Measurements from ENCODE around the gene TXNRD2. TPM values are rescaled to one million over a fixed set of nuclear protein-coding genes. Genes with fewer than 3 reads are reported as not detected.

TXNRD2 gene
- total RNA-seq, result 15.0 TPM

DNA sequence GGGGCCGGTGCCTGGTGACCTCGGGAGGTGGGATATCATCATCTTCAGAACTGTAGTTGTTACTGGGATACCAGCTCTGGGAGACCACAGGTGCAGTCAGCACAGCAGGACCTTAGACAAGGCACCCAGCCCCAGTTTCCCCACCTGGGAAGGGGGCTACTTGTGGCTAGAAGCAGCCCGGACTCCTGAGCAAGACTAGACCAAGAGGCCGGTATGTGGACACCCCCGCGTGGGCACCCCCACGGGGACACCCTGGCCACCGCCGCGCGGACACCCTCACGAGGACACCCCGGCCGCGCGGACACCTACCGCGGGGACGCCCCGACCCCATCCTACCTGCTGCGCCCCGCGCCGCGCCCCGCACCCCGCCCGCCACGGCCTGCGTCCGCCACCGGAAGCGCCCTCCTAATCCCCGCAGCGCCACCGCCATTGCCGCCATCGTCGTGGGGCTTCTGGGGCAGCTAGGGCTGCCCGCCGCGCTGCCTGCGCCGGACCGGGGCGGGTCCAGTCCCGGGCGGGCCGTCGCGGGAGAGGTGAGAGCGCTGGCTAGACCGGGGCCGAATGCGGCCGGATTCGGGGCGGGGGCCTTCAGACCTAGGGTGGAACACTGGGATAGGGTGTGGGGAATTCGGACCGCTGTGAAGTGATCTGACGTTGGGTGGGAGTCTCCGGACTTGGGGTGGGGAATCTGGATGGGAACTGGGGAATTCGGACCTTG is at the start of gene TXNRD2, which contains the start of gene COMT:
Gene TXNRD2 (minus strand): TSS at position 454 of the 718 bp plus-strand sequence. CDS start 15 bp downstream, at position 439.
Gene COMT (plus strand): TSS at position 408 of the 718 bp plus-strand sequence. CDS start 20,755 bp downstream, outside the sequence.
- peak; percentile 73 for DNase-seq

GRCh38 chr22:19991395-19991644 is 49.7 kb upstream of the TXNRD2 start:
- DNase-seq, result no peak

GRCh38 chr22:19990609-19991394 is 49.2 kb upstream of the TXNRD2 start:
- no peak for DNase-seq

GRCh38 chr22:19990188-19990587 is 48.6 kb upstream of the TXNRD2 start:
- no peak for DNase-seq

- DNase-seq, result no peak
These were observed 48.1 kb upstream of the TXNRD2 start for GRCh38 chr22:19989725-19990067.

GRCh38 chr22:19988965-19989724 is 47.5 kb upstream of the TXNRD2 start:
- DNase-seq, result no peak

DNA sequence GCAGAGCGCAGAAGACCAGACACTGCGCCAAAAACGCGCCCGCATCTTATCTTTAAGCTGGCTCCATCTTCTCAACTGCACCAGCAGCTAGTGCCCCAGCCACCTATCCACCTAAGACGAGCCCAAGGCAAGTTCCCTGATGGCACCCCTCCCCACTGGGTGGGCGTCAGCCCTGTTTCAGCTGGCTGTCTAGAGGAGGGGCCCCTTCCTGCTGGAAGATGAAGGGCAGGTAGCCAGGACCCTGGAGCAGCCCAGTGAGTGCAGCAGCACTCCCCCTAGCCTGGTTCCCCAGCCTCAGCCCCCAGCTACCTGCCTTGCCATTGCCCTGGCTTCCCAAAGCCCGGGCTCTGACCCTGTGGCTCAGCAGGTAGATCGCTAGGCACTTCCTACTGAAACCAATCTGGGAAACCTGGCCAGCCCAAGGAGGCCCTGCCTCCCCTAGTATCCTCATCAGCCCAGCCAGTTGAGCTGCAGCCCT is 46.8 kb upstream of the TXNRD2 start:
- no peak for DNase-seq

DNA sequence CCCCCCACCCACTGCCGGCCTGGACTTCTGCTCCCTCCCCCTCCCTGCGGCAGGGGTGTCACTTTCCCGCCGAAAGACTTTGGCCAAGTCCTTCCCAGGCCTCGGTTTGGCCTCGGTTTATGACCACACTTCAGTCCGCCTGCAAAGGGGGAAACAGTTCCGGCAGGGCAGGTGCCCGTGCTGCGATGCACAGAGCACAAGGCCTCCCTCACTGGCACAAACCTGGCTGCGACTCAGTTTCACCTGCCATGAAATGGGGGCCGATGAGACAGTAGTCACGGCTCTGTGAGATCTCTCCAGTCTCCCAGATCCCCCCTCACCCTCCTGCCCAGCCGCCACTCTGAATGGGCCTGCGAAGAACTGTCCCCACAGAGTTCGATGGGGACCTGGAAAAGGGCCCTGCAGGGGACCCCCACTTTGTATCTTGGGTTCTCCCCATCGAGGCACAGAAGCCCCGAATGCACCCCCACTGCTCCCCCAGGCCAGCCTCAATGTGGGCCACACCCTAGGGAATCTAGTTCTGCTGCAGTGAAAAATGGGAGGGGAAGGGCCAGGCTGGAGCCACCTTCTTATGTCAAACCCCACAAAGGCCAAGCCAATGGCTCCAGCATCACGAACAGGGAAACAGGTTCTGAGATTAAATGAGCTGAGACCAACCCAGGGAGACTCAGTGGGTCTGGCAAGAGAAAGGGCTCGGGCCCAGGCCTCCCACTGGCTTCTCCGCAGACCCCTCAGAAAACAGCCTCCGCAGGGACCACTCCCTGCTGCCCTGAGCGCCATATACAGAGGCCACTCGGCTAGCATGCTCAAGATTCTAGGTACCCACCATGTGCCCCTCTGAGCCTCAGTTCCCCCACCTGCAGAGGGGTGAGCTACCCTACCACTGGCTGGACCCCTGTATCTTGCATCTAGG is 46.0 kb upstream of the TXNRD2 start:
- no peak for DNase-seq

GRCh38 chr22:19986410-19987341 is 45.1 kb upstream of the TXNRD2 start:
- peak; percentile 86 for DNase-seq

DNA sequence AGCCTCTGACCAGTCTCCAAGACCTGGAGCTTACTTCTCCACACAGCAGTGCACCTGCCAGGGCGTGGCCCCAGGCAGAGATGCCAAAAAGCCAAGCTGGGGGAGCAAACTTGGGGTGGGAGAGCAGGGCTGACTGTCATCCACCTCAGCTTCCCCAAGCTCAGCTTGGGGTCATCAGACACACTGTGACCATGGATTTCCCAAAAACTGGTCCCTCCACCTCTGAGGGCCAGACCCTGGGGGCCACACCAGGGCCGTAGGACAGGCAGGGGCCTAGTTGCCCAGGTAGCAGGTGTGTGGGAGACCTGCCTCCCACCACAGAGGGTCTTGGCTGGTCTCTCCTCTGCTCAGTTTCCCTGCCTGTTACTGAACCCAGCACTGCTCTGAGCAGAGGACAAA is 44.4 kb upstream of the TXNRD2 start:
- DNase-seq, result no peak

- no peak for DNase-seq
These were observed 43.5 kb upstream of the TXNRD2 start for GRCh38 chr22:19984851-19985811.

- DNase-seq, result peak; percentile 74
These were observed 42.7 kb upstream of the TXNRD2 start for GRCh38 chr22:19984201-19984753.

DNA sequence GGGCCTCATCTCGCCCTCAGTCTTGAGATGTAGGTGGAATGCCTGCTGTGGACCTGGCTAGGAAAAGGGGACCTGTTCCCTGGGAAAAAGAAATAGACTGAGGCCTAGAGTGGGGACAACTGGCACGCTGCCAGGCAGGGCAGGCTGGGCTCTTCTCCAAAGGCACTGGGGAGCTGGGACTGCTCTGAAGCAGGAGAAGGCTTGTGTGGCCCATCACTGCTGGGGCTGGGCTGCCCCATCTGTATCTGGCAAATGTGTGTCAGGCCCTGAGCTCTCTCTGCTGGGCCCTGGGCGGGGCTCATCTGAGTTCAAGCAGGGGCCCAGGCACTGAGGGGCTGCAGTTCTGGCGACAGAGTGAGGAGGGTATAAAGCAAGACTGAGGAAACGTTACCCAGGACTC is 42.1 kb upstream of the TXNRD2 start:
- peak; percentile 53 for DNase-seq

DNA sequence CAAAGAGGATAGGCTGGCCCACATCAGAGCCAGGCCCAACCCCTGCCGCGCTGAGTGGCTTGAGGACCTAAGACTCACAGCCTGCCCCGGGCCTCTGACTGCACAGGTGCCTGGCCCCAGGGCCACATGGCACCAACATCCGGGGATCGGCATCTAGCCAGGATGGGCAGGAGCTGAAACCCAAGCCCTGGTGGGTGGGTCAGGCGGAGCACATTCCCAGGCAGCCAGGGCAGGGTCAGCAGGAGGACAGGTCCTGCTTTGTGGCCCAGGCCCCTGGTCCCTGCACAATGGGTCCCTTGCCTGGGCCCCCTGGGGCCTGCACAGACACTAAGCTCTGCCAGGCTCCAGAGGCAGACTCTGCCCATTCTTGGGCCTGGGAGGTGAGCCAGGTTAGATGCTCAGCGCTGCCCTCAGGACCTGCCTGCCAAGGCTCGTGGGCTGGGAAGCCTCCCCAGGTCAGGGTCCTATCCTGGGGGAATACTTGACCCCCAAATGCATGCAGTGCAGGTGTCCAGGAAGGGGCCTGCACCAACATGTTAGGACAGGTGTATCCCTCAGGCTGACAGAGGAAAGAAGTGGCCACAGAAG is 41.5 kb upstream of the TXNRD2 start:
- DNase-seq, result peak; percentile 75

- DNase-seq, result no peak
These were observed 40.6 kb upstream of the TXNRD2 start for GRCh38 chr22:19981961-19982920.

DNA sequence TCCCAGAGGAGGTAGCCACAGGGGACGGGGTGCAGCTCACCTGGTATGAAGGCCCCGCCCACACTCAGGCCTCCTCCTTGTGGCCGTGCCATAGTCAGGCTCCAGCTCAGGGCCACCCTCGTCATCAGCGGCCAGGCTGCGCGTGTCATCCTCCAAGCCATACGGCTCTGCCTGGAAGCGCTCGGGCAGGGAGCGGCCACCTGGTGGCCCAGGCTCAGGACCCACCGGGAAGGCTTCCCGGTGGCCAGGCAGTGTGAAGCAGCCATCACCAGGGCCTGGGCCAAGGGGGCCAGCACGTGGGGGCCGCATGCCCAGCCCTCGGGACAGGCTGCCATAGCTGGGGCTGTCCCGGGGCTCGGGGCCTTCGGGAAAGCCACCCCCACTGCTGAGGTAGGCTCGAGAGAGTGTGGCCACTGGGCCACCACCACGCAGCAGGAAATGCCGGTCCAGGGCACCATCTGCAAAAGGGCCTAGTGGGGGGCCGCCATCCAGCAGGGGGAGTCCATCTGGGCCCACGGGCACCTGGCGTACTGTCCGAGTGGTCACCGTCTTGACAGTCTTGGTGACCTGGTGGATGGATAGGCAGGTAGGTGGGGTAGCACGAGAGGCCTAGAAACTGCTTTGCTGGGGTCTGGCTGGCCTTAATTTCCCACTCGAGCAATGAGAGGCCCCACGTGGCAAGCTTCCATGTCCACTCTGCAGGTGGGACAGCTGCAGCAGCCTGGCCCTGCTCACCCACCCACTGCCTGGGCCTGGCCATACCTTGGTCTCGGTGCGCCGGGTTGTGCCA is 39.7 kb upstream of the TXNRD2 start:
- no peak for DNase-seq

GRCh38 chr22:19980766-19981165 is 39.1 kb upstream of the TXNRD2 start:
- no peak for DNase-seq
